BE2C (cell line): ENCODE results near the gene SETX.
A peak's percentile ranks its signal among the peaks of the same experiment; 100 is the strongest.

ENCODE experiments used
- DNase-seq: peaks from one replicate; pipeline ENCODE4 v3.0.0-alpha.2; 2020
- H3K27me3 ChIP-seq: fragments of 250-450 bp; sonication (Bioruptor Pico); 2 replicates; pipeline ENCODE4 v1.5.1; 2020; ENCODE audit warnings: mild to moderate bottlenecking
- H3K36me3 ChIP-seq: fragments of 250-450 bp; sonication (Bioruptor Pico); 2 replicates; pipeline ENCODE4 v1.5.1; 2020; ENCODE audit warnings: mild to moderate bottlenecking
- H3K4me1 ChIP-seq: fragments of 250-450 bp; sonication (Bioruptor Pico); 2 replicates; pipeline ENCODE4 v1.5.1; 2020
- H3K4me3 ChIP-seq: 2 replicates; pipeline ENCODE4 v1.5.1; 2011; ENCODE audit warnings: low read depth, low read length
- H3K9me3 ChIP-seq: fragments of 250-450 bp; sonication (Bioruptor Pico); 2 replicates; pipeline ENCODE4 v1.5.1; 2020
- CTCF ChIP-seq: IDR thresholded peaks from 2 replicates; pipeline ENCODE4 v1.5.1; 2012; ENCODE audit warnings: mild to moderate bottlenecking, low read depth, low read length

The SETX gene

GRCh38 chr9:132247942-132248341 is 106.8 kb downstream of the SETX start:
- H3K4me3 ChIP-seq = no peak overlapping the region
- no peak for TF ChIP-seq CTCF
- H3K9me3 ChIP-seq = no peaks in the 10 kb centered on the region
- H3K4me1 ChIP-seq = peaks cover 16% of the 10 kb centered on the region
- no peak for DNase-seq
- H3K36me3 ChIP-seq = no peaks in the 10 kb centered on the region
- no peaks in the 10 kb centered on the region for H3K27me3 ChIP-seq

GRCh38 chr9:132245465-132245864 is 109.3 kb downstream of the SETX start:
- DNase-seq = no peak
- Histone ChIP-seq H3K4me3 (no peak overlapping the region), H3K27me3 (no peaks in the 10 kb centered on the region), H3K9me3 (no peaks in the 10 kb centered on the region), H3K36me3 (no peaks in the 10 kb centered on the region), H3K4me1 (peaks cover 19% of the 10 kb centered on the region)
- TF ChIP-seq CTCF = no peak

GRCh38 chr9:132244582-132245455 is 110.0 kb downstream of the SETX start:
- no peak for TF ChIP-seq CTCF
- DNase-seq = peak; percentile 59
- Histone ChIP-seq H3K4me3 (no peak overlapping the region), H3K36me3 (no peaks in the 10 kb centered on the region), H3K27me3 (no peaks in the 10 kb centered on the region), H3K9me3 (no peaks in the 10 kb centered on the region), H3K4me1 (peaks cover 26% of the 10 kb centered on the region)

- Histone ChIP-seq H3K4me3 (no peak overlapping the region), H3K27me3 (no peaks in the 10 kb centered on the region), H3K36me3 (no peaks in the 10 kb centered on the region), H3K9me3 (no peaks in the 10 kb centered on the region), H3K4me1 (peaks cover 28% of the 10 kb centered on the region)
- no peak for DNase-seq
- no peak for TF ChIP-seq CTCF
These were observed 111.4 kb downstream of the SETX start for GRCh38 chr9:132243156-132244074.

- peaks cover 28% of the 10 kb centered on the region for H3K4me1 ChIP-seq
- H3K4me3 ChIP-seq = peak overlapping the region; percentile 61
- TF ChIP-seq CTCF = no peak
- no peaks in the 10 kb centered on the region for H3K27me3 ChIP-seq
- no peaks in the 10 kb centered on the region for H3K36me3 ChIP-seq
- DNase-seq = no peak
- no peaks in the 10 kb centered on the region for H3K9me3 ChIP-seq
These were observed 112.1 kb downstream of the SETX start for GRCh38 chr9:132242621-132243155.
